Measurements from ENCODE around the gene COQ8B.

Gene COQ8B

DNA sequence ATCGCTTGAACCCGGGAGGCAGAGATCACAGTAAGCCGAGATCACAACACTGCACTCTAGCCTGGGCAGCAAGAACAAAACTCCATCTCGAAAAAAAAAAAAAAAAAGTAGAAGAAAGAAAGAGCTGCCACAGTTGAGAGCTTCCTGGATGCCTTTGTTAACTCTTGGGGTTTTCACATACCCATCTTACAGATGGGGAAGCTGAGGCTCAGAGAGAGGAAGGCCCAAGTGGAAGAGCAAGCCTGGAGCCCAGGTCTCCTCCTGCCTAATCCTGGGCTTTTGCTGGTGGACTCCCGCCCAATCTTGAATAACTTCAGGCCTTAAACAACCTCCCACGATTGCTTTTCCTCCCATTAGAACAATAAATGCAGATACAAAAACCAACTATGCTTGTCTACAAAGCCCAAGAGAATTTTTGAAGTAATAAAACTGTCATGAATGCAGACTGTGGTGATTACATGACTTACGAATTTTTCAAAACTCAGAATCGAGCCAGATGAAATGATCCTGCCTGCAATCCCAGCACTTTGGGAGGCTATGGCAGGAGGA, 73.9 kb downstream of the COQ8B start:
- ATAC-seq = no peak
- TF ChIP-seq SNAI2 (CRISPR knock-in tag; IDR thresholded peaks at IDR 0.05) = no peak
- no peak for TF ChIP-seq CSDC2 (CRISPR knock-in tag; IDR thresholded peaks at IDR 0.05)
- TF ChIP-seq ZFP30 (CRISPR knock-in tag; IDR thresholded peaks at IDR 0.05) = no peak
- no peak for TF ChIP-seq RARB (CRISPR knock-in tag; IDR thresholded peaks at IDR 0.05)
- TF ChIP-seq TCF4 (CRISPR knock-in tag; IDR thresholded peaks at IDR 0.05; ENCODE audit: borderline replicate concordance) = no peak
- no peak for TF ChIP-seq GLIS3 (CRISPR knock-in tag; IDR thresholded peaks at IDR 0.05)

DNA sequence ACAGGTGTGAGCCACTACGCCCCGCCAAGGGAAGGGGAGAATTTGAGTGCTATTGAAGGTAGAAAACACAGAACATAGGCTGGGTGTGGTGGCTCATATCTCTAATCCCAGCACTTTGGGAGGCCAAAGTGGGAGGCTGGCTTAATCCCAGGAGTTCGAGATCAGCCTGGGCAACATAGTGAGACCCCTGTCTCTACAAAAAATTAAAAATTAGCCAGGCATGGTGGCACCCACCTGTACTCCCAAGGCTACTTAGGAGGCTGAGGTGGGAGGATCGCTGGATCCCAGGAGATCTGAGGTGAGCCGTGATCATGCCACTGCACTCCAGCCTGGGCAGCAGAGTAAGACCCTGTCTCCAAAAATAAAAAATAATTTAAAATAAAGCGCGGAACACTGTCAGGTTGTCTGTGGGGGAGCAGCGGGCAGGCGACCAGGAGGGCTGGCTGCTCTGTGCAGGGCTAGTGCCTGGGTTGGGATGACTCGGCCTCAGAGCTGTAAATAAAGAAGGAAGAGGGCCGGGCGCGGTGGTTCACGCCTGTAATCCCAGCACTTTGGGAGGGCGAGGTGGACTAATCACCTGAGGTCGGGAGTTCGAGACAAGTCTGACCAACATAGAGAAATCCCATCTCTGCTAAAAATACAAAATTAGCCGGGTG, 74.5 kb downstream of the COQ8B start:
- TF ChIP-seq, protein P1, sequence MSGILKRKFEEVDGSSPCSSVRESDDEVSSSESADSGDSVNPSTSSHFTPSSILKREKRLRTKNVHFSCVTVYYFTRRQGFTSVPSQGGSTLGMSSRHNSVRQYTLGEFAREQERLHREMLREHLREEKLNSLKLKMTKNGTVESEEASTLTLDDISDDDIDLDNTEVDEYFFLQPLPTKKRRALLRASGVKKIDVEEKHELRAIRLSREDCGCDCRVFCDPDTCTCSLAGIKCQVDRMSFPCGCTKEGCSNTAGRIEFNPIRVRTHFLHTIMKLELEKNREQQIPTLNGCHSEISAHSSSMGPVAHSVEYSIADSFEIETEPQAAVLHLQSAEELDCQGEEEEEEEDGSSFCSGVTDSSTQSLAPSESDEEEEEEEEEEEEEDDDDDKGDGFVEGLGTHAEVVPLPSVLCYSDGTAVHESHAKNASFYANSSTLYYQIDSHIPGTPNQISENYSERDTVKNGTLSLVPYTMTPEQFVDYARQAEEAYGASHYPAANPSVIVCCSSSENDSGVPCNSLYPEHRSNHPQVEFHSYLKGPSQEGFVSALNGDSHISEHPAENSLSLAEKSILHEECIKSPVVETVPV (CRISPR knock-in tag; IDR thresholded peaks at IDR 0.05) = no peak
- TF ChIP-seq ZNF8 (CRISPR knock-in tag; IDR thresholded peaks at IDR 0.05) (no peak), ZNF70 (CRISPR knock-in tag; IDR thresholded peaks at IDR 0.05) (no peak), BACH2 (CRISPR knock-in tag; IDR thresholded peaks at IDR 0.05; ENCODE audit: borderline replicate concordance) (no peak)
- ATAC-seq = no peak

All from SK-N-SH treated with all-trans-retinoic acid at 6 μM for 48 hours (cell line).